Measurements from ENCODE around the gene UBE2J2. TPM values are rescaled to one million over a fixed set of nuclear protein-coding genes. Genes with fewer than 3 reads are reported as not detected.

Gene UBE2J2
- total and polyA plus RNA-seq, 2 experiments from 2014 or later: 47.1 to 70.2 TPM

- TF ChIP-seq, protein P1, sequence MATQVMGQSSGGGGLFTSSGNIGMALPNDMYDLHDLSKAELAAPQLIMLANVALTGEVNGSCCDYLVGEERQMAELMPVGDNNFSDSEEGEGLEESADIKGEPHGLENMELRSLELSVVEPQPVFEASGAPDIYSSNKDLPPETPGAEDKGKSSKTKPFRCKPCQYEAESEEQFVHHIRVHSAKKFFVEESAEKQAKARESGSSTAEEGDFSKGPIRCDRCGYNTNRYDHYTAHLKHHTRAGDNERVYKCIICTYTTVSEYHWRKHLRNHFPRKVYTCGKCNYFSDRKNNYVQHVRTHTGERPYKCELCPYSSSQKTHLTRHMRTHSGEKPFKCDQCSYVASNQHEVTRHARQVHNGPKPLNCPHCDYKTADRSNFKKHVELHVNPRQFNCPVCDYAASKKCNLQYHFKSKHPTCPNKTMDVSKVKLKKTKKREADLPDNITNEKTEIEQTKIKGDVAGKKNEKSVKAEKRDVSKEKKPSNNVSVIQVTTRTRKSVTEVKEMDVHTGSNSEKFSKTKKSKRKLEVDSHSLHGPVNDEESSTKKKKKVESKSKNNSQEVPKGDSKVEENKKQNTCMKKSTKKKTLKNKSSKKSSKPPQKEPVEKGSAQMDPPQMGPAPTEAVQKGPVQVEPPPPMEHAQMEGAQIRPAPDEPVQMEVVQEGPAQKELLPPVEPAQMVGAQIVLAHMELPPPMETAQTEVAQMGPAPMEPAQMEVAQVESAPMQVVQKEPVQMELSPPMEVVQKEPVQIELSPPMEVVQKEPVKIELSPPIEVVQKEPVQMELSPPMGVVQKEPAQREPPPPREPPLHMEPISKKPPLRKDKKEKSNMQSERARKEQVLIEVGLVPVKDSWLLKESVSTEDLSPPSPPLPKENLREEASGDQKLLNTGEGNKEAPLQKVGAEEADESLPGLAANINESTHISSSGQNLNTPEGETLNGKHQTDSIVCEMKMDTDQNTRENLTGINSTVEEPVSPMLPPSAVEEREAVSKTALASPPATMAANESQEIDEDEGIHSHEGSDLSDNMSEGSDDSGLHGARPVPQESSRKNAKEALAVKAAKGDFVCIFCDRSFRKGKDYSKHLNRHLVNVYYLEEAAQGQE (IDR thresholded peaks at IDR 0.05; ENCODE audit: unreplicated experiment): no peak
- TF ChIP-seq CREB1 (CRISPR knock-in tag; IDR thresholded peaks at IDR 0.05; ENCODE audit: low read depth) (no peak), EZH2 (IDR thresholded peaks at IDR 0.05; ENCODE audit: low read depth, unreplicated experiment) (no peak), STAT1 (IDR thresholded peaks at IDR 0.05; ENCODE audit: unreplicated experiment) (no peak), JUNB (IDR thresholded peaks at IDR 0.05; ENCODE audit: unreplicated experiment) (no peak), NANOG (IDR thresholded peaks at IDR 0.05; ENCODE audit: borderline replicate concordance) (no peak), EZH2phosphoT487 (IDR thresholded peaks at IDR 0.05; ENCODE audit: unreplicated experiment) (no peak), POLR2AphosphoS5 (IDR thresholded peaks at IDR 0.05; ENCODE audit: low read depth) (no peak), ETS1 (IDR thresholded peaks at IDR 0.05) (no peak), ZNF331 (CRISPR knock-in tag; IDR thresholded peaks at IDR 0.05; ENCODE audit: low read depth) (no peak), ZNF462 (CRISPR knock-in tag; IDR thresholded peaks at IDR 0.05) (no peak)
- TF ChIP-seq, protein P2, sequence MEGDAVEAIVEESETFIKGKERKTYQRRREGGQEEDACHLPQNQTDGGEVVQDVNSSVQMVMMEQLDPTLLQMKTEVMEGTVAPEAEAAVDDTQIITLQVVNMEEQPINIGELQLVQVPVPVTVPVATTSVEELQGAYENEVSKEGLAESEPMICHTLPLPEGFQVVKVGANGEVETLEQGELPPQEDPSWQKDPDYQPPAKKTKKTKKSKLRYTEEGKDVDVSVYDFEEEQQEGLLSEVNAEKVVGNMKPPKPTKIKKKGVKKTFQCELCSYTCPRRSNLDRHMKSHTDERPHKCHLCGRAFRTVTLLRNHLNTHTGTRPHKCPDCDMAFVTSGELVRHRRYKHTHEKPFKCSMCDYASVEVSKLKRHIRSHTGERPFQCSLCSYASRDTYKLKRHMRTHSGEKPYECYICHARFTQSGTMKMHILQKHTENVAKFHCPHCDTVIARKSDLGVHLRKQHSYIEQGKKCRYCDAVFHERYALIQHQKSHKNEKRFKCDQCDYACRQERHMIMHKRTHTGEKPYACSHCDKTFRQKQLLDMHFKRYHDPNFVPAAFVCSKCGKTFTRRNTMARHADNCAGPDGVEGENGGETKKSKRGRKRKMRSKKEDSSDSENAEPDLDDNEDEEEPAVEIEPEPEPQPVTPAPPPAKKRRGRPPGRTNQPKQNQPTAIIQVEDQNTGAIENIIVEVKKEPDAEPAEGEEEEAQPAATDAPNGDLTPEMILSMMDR (conservative IDR thresholded peaks at IDR 0.05; ENCODE audit: low read depth in 2 of 2): no peak
- peaks cover 8% of the 10 kb centered on the region; the same call in 1 of the 2 replicates for H3K36me3 ChIP-seq (ENCODE audit: insufficient read depth)
- H4K20me1 ChIP-seq (replicated peaks; ENCODE audit: insufficient read depth): peaks cover 3% of the 10 kb centered on the region; the same call in 1 of the 2 replicates
- peak overlapping the region; percentile 90 for H3K4me3 ChIP-seq
- DNase-seq (ENCODE audit: low spot score) (no peak), ATAC-seq (peak; percentile 0; the same call in 2 of the 3 replicates)
- H3K9me2 ChIP-seq (ENCODE audit: insufficient read depth): no peaks in the 10 kb centered on the region
- peak overlapping the region; percentile 90 for H3K4me2 ChIP-seq
- H3K4me1 ChIP-seq (ENCODE audit: insufficient read depth): peaks cover 7% of the 10 kb centered on the region; the same call in 1 of the 2 replicates
- no peak overlapping the region for H2AFZ ChIP-seq
- no peaks in the 10 kb centered on the region for H3K9me3 Mint-ChIP-seq
- H3K27me3 Mint-ChIP-seq (ENCODE audit: insufficient read depth, low read depth, poor library complexity): peaks cover 20% of the 10 kb centered on the region
- H3K27ac Mint-ChIP-seq: no peak overlapping the region; the same call in 1 of the 2 replicates
- H3K27me3 ChIP-seq (ENCODE audit: insufficient read depth): no peaks in the 10 kb centered on the region
- peaks cover 19% of the 10 kb centered on the region for H3K36me3 Mint-ChIP-seq (ENCODE audit: low read depth)
- peak overlapping the region; percentile 78 for H3K4me3 Mint-ChIP-seq
- peaks cover 5% of the 10 kb centered on the region; the same call in 1 of the 2 replicates for H3K79me2 ChIP-seq (replicated peaks; ENCODE audit: insufficient read depth)
- peaks cover 20% of the 10 kb centered on the region; the same call in 2 of the 3 replicates for H3K4me1 Mint-ChIP-seq
- H3F3A ChIP-seq (replicated peaks; ENCODE audit: low read depth): peaks cover 11% of the 10 kb centered on the region; the same call in 1 of the 2 replicates
- H3K27ac ChIP-seq (ENCODE audit: low read depth): no peak overlapping the region
Observed at GRCh38 chr1:1308756-1309250, 35.1 kb upstream of the UBE2J2 start.

Data from GM23338 (cell line).